HEK293 (cell line): ENCODE results near the gene PDK1.

Experiments
- CTCF ChIA-PET: fragments of 350-600 bp; formaldehyde crosslinking; extraction: SDS; loops from one replicate; lab custom pipeline; 2021; ENCODE audit warnings: antibody characterized with exemption; lab: Yijun Ruan, JAX
- POLR2A ChIA-PET: fragments of 300-600 bp; formaldehyde crosslinking; extraction: SDS; loops from one replicate; lab custom pipeline; 2020; ENCODE audit warnings: antibody characterized with exemption, inconsistent platforms; lab: Yijun Ruan, JAX
- H3K27ac ChIP-seq: fragments of 200-500 bp; sonication (Bioruptor generic); 2 replicates; pipeline ENCODE4 v1.5.1; 2014; ENCODE audit warnings: low read depth, low read length, control low read depth, inconsistent platforms; ENCODE audit errors: extremely low read depth
- H3K36me3 ChIP-seq, 2 experiments: fragments of 200-500 bp in 1 of 2; sonication (Bioruptor generic) in 1 of 2; 1 replicate in 1 of 2; 2 replicates in 1 of 2; pipeline ENCODE4 v1.5.1; 2014 to 2017; ENCODE audit warnings: inconsistent platforms in 2 of 2, low read length in 2 of 2; ENCODE audit not compliant: control insufficient read depth in 2 of 2, insufficient read depth in 1 of 2
- H3K4me1 ChIP-seq: fragments of 200-500 bp; sonication (Bioruptor generic); 2 replicates; pipeline ENCODE4 v1.5.1; 2014; ENCODE audit warnings: mild to moderate bottlenecking, low read length, inconsistent platforms; ENCODE audit not compliant: control insufficient read depth, insufficient read depth
- H3K4me3 ChIP-seq: 2 replicates; pipeline ENCODE4 v1.5.1; 2011; ENCODE audit warnings: low read depth, mild to moderate bottlenecking, control low read depth, low read length, moderate library complexity
- H3K9me3 ChIP-seq: fragments of 200-500 bp; sonication (Bioruptor generic); 2 replicates; pipeline ENCODE4 v1.5.1; 2014; ENCODE audit warnings: low read depth, low read length, inconsistent platforms; ENCODE audit not compliant: control insufficient read depth, insufficient read depth
- EGR2 ChIP-seq: fragments of 450-650 bp; formaldehyde crosslinking; IDR thresholded peaks from 2 replicates; pipeline ENCODE4 v1.5.1; 2016; ENCODE audit warnings: low read depth, missing biosample characterization, missing genetic modification characterization
- FEZF1 ChIP-seq: fragments of 450-650 bp; formaldehyde crosslinking; IDR thresholded peaks from 2 replicates; pipeline ENCODE4 v1.5.1; 2016; ENCODE audit warnings: missing biosample characterization, missing genetic modification characterization
- HOXD13 ChIP-seq: sonication (generic); formaldehyde crosslinking; IDR thresholded peaks from 2 replicates; pipeline ENCODE4 v1.8.0; 2022; ENCODE audit warnings: missing genetic modification reagents, borderline replicate concordance
- IKZF3 ChIP-seq: fragments of 450-650 bp; IDR thresholded peaks from 2 replicates; pipeline ENCODE4 v1.5.0; 2018; ENCODE audit warnings: missing biosample characterization, mild to moderate bottlenecking, missing genetic modification characterization, moderate library complexity
- PRDM1 ChIP-seq: fragments of 450-650 bp; formaldehyde crosslinking; IDR thresholded peaks from 2 replicates; pipeline ENCODE4; 2016; ENCODE audit warnings: missing biosample characterization, missing genetic modification characterization
- SCRT2 ChIP-seq: fragments of 450-650 bp; formaldehyde crosslinking; IDR thresholded peaks from 2 replicates; pipeline ENCODE4 v1.5.1; 2016; ENCODE audit warnings: missing biosample characterization, missing genetic modification characterization
- ZNF16 ChIP-seq: fragments of 450-650 bp; formaldehyde crosslinking; IDR thresholded peaks from 2 replicates; pipeline ENCODE4 v1.5.1; 2016; ENCODE audit warnings: low read depth, missing biosample characterization, missing genetic modification characterization
- ZNF2 ChIP-seq: fragments of 450-650 bp; formaldehyde crosslinking; IDR thresholded peaks from 2 replicates; pipeline ENCODE4 v1.5.1; 2016; ENCODE audit warnings: missing biosample characterization, missing genetic modification characterization
- ZNF248 ChIP-seq: fragments of 450-650 bp; formaldehyde crosslinking; IDR thresholded peaks from 2 replicates; pipeline ENCODE4 v1.5.1; 2017; ENCODE audit warnings: missing biosample characterization, missing genetic modification characterization
- ZNF335 ChIP-seq: fragments of 450-650 bp; formaldehyde crosslinking; conservative IDR thresholded peaks from 2 replicates; pipeline ENCODE4 v1.5.1; 2016; ENCODE audit warnings: missing biosample characterization, missing genetic modification characterization
- ZNF404 ChIP-seq: fragments of 450-650 bp; formaldehyde crosslinking; IDR thresholded peaks from 2 replicates; pipeline ENCODE4 v1.5.1; 2017; ENCODE audit warnings: missing biosample characterization, missing genetic modification characterization
- ZNF423 ChIP-seq: fragments of 450-650 bp; formaldehyde crosslinking; IDR thresholded peaks from 2 replicates; pipeline ENCODE4 v1.5.1; 2016; ENCODE audit warnings: missing biosample characterization, missing genetic modification characterization
- ZNF426 ChIP-seq: fragments of 450-650 bp; formaldehyde crosslinking; IDR thresholded peaks from 2 replicates; pipeline ENCODE4 v1.5.1; 2017; ENCODE audit warnings: missing biosample characterization, missing genetic modification characterization, mild to moderate bottlenecking, inconsistent platforms, moderate library complexity
- ZNF514 ChIP-seq: fragments of 450-650 bp; formaldehyde crosslinking; IDR thresholded peaks from 2 replicates; pipeline ENCODE4 v1.5.1; 2016; ENCODE audit warnings: missing biosample characterization, missing genetic modification characterization
- ZNF529 ChIP-seq: fragments of 450-650 bp; formaldehyde crosslinking; IDR thresholded peaks from 2 replicates; pipeline ENCODE4 v1.5.1; 2017; ENCODE audit warnings: missing genetic modification characterization, missing biosample characterization; ENCODE audit not compliant: insufficient replicate concordance
- ZNF558 ChIP-seq: fragments of 450-650 bp; formaldehyde crosslinking; IDR thresholded peaks from 2 replicates; pipeline ENCODE4 v1.5.1; 2016; ENCODE audit warnings: missing biosample characterization, missing genetic modification characterization
- ZNF600 ChIP-seq: fragments of 450-650 bp; formaldehyde crosslinking; IDR thresholded peaks from 2 replicates; pipeline ENCODE4 v1.5.1; 2016; ENCODE audit warnings: missing biosample characterization, missing genetic modification characterization
- ZNF777 ChIP-seq: fragments of 450-650 bp; formaldehyde crosslinking; IDR thresholded peaks from 2 replicates; pipeline ENCODE4 v1.5.1; 2017; ENCODE audit warnings: missing biosample characterization, missing genetic modification characterization, borderline replicate concordance
- ZNF843 ChIP-seq: fragments of 450-650 bp; formaldehyde crosslinking; IDR thresholded peaks from 2 replicates; pipeline ENCODE4 v1.5.1; 2016; ENCODE audit warnings: missing biosample characterization, missing genetic modification characterization
- TF ChIP-seq, protein P1 (sequence below): fragments of 450-650 bp; formaldehyde crosslinking; IDR thresholded peaks from 2 replicates; pipeline ENCODE4 v1.5.1; 2016; ENCODE audit warnings: missing biosample characterization, missing genetic modification characterization
- TF ChIP-seq, protein P2 (sequence below): fragments of 450-650 bp; formaldehyde crosslinking; IDR thresholded peaks from 2 replicates; pipeline ENCODE4 v1.5.1; 2016; ENCODE audit warnings: missing biosample characterization, missing genetic modification characterization
- TF ChIP-seq, protein P3 (sequence below): fragments of 450-650 bp; formaldehyde crosslinking; IDR thresholded peaks from 2 replicates; pipeline ENCODE4 v1.5.1; 2016; ENCODE audit warnings: missing biosample characterization, missing genetic modification characterization
- TF ChIP-seq, protein P4 (sequence below): fragments of 450-650 bp; formaldehyde crosslinking; IDR thresholded peaks from 2 replicates; pipeline ENCODE4 v1.5.1; 2016; ENCODE audit warnings: missing biosample characterization, missing genetic modification characterization
- TF ChIP-seq, protein P5 (sequence below): fragments of 450-650 bp; formaldehyde crosslinking; IDR thresholded peaks from 2 replicates; pipeline ENCODE4 v1.5.1; 2016; ENCODE audit warnings: missing biosample characterization, missing genetic modification characterization

PDK1 gene

DNA sequence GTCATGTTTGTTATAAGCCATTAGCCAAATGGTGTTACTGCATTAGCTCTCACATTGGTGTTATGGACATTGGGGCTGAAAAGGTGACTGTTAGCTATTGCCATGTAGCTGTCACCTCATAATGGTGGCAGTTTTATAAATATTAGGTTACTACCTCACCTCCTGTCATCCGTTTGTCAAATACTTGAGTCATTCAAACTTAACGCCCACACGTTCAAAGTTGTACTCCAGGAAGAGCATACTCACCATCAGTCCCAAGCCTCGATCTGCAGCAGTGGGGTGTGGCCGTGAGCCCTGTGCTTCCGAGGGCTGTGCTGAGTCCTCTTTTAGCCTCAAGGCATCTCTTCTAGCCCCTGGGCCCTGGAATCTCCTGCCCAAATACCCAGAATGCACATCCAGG is 87.3 kb downstream of the PDK1 start (continued):
- TF ChIP-seq ZNF404 (tag by site-specific recombination) (no peak), ZNF529 (tag by site-specific recombination) (no peak)
- TF ChIP-seq, protein P1, sequence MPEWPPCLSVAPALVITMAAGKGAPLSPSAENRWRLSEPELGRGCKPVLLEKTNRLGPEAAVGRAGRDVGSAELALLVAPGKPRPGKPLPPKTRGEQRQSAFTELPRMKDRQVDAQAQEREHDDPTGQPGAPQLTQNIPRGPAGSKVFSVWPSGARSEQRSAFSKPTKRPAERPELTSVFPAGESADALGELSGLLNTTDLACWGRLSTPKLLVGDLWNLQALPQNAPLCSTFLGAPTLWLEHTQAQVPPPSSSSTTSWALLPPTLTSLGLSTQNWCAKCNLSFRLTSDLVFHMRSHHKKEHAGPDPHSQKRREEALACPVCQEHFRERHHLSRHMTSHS = no peak

DNA sequence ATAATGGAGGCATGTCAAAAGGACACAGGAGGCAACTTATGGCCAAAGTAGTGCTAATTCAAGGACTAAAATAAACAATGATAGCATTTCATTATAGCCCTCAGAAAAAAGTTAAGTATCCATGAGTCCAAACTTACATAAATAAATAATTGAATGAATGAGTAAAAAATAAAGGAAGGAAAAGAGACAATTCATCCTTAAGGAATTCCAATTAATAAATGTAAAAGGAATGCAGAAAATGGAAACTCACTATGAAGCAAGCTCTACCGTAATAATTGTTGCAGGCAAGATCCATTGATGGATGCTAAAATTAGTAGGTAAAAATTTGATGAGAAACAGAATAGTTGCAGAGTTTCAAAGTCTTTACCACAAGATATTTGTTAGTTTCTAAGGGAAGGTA is 91.5 kb downstream of the PDK1 start:
- TF ChIP-seq ZNF777 (tag by site-specific recombination) (no peak), ZNF843 (no peak), ZNF600 (tag by site-specific recombination) (no peak), EGR2 (tag by site-specific recombination) (no peak), ZNF558 (tag by site-specific recombination) (no peak), PRDM1 (tag by site-specific recombination) (no peak)

DNA sequence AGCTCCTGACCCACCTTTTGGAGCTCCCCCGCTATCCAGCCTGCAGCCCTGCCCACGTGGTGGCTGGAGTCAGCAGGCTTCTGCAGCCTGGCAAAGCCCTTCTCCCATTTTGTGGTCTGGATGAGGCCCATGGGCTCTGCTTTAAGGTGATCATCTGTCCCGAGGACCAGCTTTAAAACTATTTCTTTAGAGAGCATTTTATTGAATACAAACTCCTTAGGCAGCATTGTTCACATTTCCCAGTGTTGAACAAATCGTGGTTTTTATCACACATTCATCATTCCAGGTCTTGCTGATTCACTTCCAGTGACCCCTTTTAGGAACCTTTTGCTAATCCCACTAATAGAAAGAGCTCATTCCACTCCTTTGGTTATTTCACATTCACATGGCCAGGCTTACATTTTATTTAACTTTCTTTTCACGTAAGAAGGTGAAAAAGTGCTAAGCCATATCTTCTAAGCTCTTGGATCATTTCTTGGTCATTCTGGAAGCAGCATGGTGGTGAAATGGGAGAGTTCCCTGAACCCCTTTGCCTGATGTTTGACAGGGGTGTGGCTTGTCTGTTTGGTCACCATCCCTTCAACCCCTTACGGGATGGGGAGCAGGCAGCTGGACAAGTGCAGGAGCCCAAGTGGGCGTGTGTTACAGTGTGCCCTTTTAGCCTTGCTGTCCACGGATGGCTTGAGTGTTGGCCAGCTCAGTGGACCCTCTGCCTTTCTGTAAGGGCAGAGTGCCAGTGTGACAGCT is 99.4 kb downstream of the PDK1 start:
- Histone ChIP-seq H3K36me3 (no peaks in the 10 kb centered on the region), H3K9me3 (no peaks in the 10 kb centered on the region), H3K27ac (no peak overlapping the region), H3K4me3 (no peak overlapping the region), H3K4me1 (no peaks in the 10 kb centered on the region)
- POLR2A ChIA-PET = no interaction called here
- CTCF ChIA-PET = interaction anchor here (0.6 to 1.5 kb wide), 3 partner anchors 15 to 54 kb away, joined by 3 to 4 read pairs (median 3); no protein-coding TSS in a partner anchor
- no peak for TF ChIP-seq HOXD13 (CRISPR knock-in tag)
- TF ChIP-seq, protein P2, sequence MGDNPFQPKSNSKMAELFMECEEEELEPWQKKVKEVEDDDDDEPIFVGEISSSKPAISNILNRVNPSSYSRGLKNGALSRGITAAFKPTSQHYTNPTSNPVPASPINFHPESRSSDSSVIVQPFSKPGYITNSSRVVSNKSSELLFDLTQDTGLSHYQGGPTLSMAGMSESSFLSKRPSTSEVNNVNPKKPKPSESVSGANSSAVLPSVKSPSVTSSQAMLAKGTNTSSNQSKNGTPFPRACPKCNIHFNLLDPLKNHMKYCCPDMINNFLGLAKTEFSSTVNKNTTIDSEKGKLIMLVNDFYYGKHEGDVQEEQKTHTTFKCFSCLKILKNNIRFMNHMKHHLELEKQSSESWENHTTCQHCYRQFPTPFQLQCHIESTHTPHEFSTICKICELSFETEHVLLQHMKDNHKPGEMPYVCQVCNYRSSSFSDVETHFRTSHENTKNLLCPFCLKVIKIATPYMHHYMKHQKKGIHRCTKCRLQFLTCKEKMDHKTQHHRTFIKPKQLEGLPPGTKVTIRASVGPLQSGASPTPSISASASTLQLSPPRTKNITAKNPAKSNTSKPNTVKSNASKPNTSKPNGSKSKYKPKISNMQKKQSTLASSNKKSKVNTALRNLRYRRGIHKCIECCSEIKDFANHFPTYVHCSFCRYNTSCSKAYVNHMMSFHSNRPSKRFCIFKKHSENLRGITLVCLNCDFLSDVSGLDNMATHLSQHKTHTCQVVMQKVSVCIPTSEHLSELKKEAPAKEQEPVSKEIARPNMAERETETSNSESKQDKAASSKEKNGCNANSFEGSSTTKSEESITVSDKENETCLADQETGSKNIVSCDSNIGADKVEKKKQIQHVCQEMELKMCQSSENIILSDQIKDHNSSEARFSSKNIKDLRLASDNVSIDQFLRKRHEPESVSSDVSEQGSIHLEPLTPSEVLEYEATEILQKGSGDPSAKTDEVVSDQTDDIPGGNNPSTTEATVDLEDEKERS (tag by site-specific recombination) = no peak
- TF ChIP-seq ZNF16 = no peak
- TF ChIP-seq ZNF335 (tag by site-specific recombination) = no peak
- TF ChIP-seq ZNF600 (tag by site-specific recombination) = no peak
- TF ChIP-seq IKZF3 (tag by site-specific recombination) = no peak
- no peak for TF ChIP-seq SCRT2 (tag by site-specific recombination)
- TF ChIP-seq, protein P3, sequence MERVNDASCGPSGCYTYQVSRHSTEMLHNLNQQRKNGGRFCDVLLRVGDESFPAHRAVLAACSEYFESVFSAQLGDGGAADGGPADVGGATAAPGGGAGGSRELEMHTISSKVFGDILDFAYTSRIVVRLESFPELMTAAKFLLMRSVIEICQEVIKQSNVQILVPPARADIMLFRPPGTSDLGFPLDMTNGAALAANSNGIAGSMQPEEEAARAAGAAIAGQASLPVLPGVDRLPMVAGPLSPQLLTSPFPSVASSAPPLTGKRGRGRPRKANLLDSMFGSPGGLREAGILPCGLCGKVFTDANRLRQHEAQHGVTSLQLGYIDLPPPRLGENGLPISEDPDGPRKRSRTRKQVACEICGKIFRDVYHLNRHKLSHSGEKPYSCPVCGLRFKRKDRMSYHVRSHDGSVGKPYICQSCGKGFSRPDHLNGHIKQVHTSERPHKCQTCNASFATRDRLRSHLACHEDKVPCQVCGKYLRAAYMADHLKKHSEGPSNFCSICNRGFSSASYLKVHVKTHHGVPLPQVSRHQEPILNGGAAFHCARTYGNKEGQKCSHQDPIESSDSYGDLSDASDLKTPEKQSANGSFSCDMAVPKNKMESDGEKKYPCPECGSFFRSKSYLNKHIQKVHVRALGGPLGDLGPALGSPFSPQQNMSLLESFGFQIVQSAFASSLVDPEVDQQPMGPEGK (tag by site-specific recombination) = no peak
- no peak for TF ChIP-seq ZNF426 (tag by site-specific recombination)
- TF ChIP-seq, protein P1 = no peak
- no peak for TF ChIP-seq ZNF248 (tag by site-specific recombination)
- no peak for TF ChIP-seq FEZF1 (tag by site-specific recombination)
- TF ChIP-seq, protein P4, sequence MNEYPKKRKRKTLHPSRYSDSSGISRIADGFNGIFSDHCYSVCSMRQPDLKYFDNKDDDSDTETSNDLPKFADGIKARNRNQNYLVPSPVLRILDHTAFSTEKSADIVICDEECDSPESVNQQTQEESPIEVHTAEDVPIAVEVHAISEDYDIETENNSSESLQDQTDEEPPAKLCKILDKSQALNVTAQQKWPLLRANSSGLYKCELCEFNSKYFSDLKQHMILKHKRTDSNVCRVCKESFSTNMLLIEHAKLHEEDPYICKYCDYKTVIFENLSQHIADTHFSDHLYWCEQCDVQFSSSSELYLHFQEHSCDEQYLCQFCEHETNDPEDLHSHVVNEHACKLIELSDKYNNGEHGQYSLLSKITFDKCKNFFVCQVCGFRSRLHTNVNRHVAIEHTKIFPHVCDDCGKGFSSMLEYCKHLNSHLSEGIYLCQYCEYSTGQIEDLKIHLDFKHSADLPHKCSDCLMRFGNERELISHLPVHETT (tag by site-specific recombination) = no peak
- no peak for TF ChIP-seq ZNF514 (tag by site-specific recombination)
- TF ChIP-seq ZNF423 = no peak
- TF ChIP-seq ZNF2 (tag by site-specific recombination) = no peak
- TF ChIP-seq, protein P5, sequence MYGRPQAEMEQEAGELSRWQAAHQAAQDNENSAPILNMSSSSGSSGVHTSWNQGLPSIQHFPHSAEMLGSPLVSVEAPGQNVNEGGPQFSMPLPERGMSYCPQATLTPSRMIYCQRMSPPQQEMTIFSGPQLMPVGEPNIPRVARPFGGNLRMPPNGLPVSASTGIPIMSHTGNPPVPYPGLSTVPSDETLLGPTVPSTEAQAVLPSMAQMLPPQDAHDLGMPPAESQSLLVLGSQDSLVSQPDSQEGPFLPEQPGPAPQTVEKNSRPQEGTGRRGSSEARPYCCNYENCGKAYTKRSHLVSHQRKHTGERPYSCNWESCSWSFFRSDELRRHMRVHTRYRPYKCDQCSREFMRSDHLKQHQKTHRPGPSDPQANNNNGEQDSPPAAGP (tag by site-specific recombination) = no peak

More for the DNA sequence above, 91.5 kb downstream of the PDK1 start:
- no peaks in the 10 kb centered on the region; the same call in 1 of the 2 replicates for H3K4me1 ChIP-seq
- H3K27ac ChIP-seq = no peak overlapping the region
- H3K4me3 ChIP-seq = no peak overlapping the region
- H3K36me3 ChIP-seq = no peaks in the 10 kb centered on the region
- POLR2A ChIA-PET = no interaction called here
- CTCF ChIA-PET = interaction anchor here (0.6 kb wide), 1 partner anchor 30 kb away, joined by 3 read pairs; no protein-coding TSS in a partner anchor
- H3K9me3 ChIP-seq = no peaks in the 10 kb centered on the region
